ENCODE results near the gene RSAD2.

DNA sequence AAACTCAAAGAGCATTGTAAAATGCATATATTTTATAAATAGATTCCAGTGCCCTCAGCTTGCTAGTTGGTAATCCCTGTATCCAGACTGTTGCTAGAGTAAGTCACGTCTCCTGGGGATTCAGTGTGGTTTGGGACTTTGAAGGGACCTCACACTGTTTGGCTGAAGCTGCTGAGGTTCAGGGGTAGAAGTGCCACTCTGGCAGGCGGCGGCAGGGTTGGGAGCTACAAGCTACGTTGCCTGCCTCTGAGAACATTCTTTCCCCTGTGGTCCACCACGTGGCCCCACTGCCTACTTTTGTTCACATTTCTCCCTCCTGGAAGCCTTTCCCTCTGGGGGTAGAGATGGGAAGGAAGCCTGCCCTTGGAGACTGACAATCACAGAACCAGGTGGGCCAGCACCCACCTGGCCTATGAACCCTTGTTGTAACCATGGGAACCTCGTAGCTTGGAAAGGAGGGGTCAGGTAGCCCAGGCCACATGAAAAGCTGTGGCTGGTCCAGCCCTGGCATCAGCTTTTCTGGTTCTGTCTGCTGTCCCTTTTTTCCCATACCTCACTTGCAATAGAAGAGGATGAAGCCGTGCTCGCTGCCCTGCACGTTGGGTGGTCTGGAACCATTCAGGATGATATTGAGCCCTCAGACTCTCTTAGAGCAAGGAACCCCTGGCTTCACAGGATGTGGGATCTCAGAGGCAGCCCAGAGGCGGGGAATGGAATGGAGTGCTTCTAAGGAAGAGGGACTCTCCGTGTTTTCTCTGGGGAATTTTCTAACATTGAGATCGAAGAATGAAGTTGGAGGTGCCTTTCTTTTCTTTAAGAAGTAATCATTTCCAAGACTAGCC is 42.5 kb downstream of the RSAD2 start:
- TF ChIP-seq, protein P1, sequence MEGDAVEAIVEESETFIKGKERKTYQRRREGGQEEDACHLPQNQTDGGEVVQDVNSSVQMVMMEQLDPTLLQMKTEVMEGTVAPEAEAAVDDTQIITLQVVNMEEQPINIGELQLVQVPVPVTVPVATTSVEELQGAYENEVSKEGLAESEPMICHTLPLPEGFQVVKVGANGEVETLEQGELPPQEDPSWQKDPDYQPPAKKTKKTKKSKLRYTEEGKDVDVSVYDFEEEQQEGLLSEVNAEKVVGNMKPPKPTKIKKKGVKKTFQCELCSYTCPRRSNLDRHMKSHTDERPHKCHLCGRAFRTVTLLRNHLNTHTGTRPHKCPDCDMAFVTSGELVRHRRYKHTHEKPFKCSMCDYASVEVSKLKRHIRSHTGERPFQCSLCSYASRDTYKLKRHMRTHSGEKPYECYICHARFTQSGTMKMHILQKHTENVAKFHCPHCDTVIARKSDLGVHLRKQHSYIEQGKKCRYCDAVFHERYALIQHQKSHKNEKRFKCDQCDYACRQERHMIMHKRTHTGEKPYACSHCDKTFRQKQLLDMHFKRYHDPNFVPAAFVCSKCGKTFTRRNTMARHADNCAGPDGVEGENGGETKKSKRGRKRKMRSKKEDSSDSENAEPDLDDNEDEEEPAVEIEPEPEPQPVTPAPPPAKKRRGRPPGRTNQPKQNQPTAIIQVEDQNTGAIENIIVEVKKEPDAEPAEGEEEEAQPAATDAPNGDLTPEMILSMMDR (conservative IDR thresholded peaks at IDR 0.05), result no peak
- no peak for TF ChIP-seq EZH2 (IDR thresholded peaks at IDR 0.05; ENCODE audit: low read depth)

Measured in PC-9 (cell line).